ENCODE data around the gene ACO2.
A peak's percentile ranks its signal among the peaks of the same experiment; 100 is the strongest.
"Not testable (repeated sequence)": the region's sequence is repeated elsewhere in the genome, so short reads cannot be mapped to it uniquely, and the experiment has no call there.

The ACO2 gene

DNA sequence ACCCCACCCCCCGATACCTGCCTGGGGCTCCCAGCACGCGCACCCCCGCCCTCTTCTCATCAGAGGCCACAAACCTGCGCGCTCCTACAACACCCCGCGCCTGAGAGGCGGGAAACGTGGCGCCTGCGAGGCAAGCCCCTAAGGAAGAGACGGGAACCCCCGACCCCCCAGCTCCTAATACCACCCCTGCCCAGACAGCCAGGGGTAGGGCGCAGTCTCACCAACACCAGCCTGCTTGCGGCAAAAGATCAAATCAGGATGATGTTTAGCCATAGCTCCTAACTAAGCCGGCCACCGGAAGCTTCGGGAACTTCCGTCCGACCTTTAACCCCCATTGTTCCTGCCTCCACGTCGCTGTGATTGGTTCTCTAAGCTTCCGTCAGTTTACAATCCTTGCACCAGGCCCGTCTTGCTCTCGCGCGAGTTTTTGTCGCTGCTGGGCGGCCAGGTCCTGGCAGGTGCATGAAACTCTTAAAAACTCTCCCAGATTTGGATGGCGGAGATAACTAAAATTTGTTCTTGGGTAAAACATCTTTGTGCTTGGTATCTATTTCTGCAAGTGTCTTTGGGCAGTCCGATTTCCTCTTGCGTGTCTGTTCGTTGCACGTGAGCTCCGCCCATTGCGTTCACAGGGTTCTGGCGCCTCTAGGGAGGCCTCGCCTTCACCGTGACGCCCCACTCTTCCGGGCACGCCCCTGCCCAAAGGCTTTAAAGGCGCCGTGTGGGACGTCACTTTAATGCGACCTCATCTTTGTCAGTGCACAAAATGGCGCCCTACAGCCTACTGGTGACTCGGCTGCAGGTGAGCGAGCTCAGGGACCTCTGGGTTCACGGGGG is at the start of gene ACO2, which contains the start of gene PHF5A:
TSS of gene ACO2 (plus strand) at position 737 of the 837 bp plus-strand sequence. CDS start at position 767, 30 bp downstream.
TSS of gene PHF5A (minus strand) at position 312 of the 837 bp plus-strand sequence. CDS start at position 273, 39 bp downstream.
- DNase-seq, result peak; percentile 98

GRCh38 chr22:41425660-41426365 is 43.1 kb upstream of the ACO2 start:
- no peak for DNase-seq

- DNase-seq, result no peak
Observed at GRCh38 chr22:41429232-41429950, 39.5 kb upstream of the ACO2 start.

- no peak for DNase-seq
Observed at GRCh38 chr22:41429951-41430332, 39.0 kb upstream of the ACO2 start.

- no peak for DNase-seq
Observed at GRCh38 chr22:41431656-41432055, 37.3 kb upstream of the ACO2 start.

GRCh38 chr22:41433480-41433879 is 35.4 kb upstream of the ACO2 start:
- not testable (repeated sequence) for DNase-seq

- not testable (repeated sequence) for DNase-seq
Observed at GRCh38 chr22:41434361-41435003, 34.4 kb upstream of the ACO2 start.

DNA sequence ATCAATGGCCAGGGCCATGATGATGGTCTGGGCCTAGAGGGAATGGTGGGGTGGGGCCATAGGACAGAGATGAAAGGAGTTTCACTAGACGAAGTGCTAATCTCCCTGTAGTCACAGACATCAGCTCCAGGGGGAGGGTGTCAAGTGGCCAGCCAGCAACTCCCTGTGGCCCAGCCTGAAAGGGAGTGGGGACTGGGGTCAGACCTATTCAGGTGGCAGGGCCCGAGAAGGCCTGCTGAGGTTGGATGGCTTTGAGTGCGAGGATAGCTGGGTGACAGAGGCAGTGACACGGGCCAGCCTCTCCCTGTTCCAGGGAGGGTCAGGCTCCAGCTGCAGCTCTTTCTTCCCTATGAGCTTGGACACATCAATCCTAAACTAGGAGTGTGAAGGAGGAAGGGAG is 33.4 kb upstream of the ACO2 start:
- DNase-seq, result no peak

DNA sequence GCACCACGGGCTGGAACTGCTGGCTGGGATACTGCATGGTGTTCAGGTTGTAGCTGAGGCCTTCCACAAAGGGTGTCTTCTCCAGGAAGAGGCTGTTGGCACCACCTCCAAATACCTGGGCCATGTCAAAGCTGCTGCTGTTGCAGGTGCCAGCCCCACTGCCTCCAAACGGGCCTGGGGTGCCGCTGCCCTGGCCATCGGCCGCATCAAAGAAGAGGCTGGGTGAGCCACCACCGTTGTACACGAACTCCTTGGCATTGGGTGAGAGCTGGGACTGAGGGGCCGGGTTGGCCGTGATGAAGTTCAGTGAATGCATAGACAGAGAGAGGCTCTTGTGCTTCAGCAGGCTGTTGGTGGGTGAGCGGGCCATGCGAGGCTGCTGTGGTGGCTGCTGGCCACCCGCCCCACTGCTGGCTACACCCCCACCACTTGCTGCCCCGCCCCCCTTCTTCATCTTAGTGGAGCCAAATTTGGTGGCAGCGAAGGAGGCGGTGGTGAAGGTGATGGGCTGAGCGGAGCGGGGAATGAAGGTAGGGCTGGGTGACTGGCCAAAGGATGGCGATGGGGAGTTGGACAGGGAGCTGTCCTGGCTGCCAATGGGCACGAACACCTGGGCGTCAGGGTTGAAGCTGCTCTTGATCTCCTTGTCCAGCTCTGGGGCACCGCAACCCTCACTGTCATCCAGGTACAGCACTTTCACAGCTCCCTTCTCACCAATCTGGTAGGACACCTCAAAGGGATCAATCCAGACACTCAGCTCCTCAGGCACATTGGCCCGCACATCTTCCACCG is 32.4 kb upstream of the ACO2 start:
- no peak for DNase-seq

DNA sequence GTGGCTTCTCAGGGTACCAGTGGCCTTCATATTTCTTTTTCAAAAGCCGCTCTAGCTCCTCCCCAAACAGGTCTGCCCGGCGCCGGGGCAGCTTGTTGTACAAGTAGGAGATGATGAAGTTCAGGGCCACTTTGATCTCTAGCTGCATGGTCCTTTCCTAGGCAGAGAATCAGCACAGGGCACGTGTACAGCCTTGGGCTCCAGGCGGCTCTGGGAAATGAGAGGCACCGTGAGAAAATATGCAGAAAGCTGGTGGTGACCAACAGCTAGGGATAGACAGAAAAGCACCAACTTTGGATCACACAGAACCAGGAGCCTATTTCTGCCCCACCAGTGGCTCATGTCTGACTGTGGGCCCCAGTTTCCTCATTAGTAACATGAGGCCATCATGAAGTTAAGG is 31.7 kb upstream of the ACO2 start:
- DNase-seq, result no peak

- DNase-seq, result not testable (repeated sequence)
Observed at GRCh38 chr22:41440511-41440910, 28.4 kb upstream of the ACO2 start.

GRCh38 chr22:41442240-41442792 is 26.6 kb upstream of the ACO2 start:
- DNase-seq, result peak in 1 of 2 donors; percentile 44

DNA sequence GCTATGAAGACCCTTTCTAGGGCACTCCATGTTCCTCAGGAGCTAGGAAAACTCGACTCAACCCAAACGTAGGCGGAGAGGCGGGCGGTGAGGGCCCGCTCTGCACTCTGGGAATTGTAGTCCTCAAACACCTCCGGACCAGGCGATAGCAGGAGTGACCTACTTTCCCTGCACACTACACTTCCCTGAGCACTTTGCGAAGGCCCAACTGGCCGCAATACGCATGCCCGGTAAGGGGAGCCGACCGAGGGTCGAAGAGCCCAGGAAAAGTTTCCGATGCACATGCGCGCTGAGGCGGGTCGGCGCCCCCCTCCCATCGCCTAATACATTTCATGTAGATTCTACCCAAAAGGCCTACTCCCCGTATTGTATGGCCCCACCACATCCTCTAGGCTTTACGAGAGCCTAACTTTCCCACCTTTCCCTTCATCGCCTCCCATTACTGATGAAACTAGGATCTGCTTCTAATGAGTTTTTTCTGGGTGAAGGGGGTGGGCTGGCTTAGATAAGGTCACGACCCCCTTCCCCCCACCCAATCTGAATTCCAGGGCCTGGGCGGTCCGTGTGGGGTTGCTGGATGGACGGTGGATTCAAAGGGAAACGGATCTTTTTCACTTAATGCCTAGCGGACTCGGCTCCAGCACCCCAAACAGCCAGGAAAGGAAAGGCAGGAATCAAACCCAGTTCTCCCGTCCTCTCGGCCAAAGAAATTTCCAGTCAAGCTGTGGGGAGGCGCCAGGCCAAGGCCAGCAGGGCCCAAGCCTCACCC is 24.4 kb upstream of the ACO2 start:
- peak; percentile 80 to 86 for DNase-seq

- no peak for DNase-seq
Observed at GRCh38 chr22:41445129-41446056, 23.5 kb upstream of the ACO2 start.

DNA sequence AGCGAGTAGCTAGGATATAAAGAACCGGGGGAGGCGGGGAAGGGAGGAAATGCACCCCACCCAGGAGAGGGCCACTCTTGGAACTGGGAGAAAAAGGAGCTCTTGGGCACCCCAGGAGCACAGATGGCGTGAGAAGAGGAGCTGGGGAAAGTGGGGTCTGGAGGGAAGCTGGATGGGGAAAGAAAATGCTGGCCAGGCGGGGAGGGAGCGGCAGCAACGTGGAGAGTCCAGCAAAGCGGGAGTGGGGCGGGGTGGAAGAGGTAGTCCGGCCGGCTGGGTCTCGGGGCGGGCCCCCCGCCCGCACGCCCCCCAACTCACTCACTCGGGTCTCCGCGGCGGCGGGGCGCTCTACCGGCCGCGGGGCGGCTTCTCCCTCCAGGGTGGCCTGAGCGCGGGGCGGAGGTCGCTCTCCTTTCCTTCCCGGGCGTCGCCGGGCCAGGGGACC is 22.8 kb upstream of the ACO2 start:
- no peak for DNase-seq

GRCh38 chr22:41446639-41447434 is 22.1 kb upstream of the ACO2 start, which contains the start of gene TOB2:
TOB2 (minus strand) TSS chr22:41446801; CDS start chr22:41437345, 9,456 bp downstream.
- DNase-seq, result peak; percentile 92 to 97

DNA sequence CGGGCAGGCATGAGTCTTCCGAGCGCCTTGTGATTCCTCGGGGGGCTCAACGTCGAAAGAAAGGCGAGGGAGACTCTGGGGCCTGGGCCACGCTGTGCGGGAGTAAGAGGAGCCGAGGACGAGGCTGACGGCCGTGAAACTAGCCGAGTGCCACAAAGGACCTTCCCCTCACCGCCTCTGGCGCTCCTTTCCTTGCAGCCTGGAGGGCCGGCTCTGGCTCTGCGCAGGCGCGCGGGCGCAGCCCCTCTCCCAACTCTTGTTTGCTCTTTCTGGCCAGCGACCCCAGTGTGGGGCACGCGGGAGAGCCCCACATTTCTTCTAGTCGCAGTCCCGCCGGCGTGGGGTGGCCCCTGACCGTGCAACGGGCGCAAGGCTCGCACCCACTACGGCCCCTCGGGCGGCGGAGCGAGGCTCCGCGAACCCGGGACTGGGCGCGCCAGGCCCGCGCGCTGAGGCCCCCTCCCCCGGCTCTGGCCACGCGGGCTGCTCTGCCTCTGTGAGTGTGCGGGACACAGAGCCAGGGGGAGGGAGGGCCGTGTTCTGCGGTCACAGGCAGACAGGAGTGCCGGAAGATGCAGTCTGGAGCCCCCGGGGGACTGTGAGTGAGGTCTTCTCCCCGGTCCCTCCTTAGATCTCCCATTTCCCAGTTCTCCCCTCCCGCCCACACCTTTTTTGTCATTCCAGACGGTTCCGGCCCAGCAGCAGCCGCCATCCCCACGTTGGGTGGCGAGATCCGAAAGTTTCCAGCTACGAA is 21.3 kb upstream of the ACO2 start:
- peak; percentile 73 for DNase-seq
